ENCODE results near the gene VWA5B1. TPM values are rescaled to one million over a fixed set of nuclear protein-coding genes. Genes with fewer than 3 reads are reported as not detected.

VWA5B1 gene
- total and polyA plus RNA-seq, 2 donors (not counting 3 experiments of a cell fraction or from before 2014, with no cell fraction given) = not detected

- BruUV-seq (replicated peaks) = no TSS peak
- Histone ChIP-seq H3K79me2 (ENCODE audit: control insufficient read depth, insufficient read depth, low read length) (no peaks in the 10 kb centered on the region), H3K36me3 (ENCODE audit: control insufficient read depth in 2 of 2, extremely low read depth in 1 of 2, insufficient read depth in 2 of 2, low read length in 2 of 2) (no peaks in the 10 kb centered on the region), H3K9me1 (replicated peaks; ENCODE audit: control insufficient read depth, extremely low read depth, insufficient read depth, low read length) (no peaks in the 10 kb centered on the region), H3K4me1 (ENCODE audit: control insufficient read depth, extremely low read depth, insufficient read depth, low read length) (no peaks in the 10 kb centered on the region), H2AFZ (ENCODE audit: low read depth, low read length) (no peak overlapping the region), H3K4me3 (replicated peaks in 1 of 3; ENCODE audit: insufficient read depth in 1 of 3, low read depth in 1 of 3, low read length in 3 of 3) (no peak overlapping the region), H3K27me3 (ENCODE audit: control insufficient read depth in 2 of 2, insufficient read depth in 2 of 2, low read length in 2 of 2) (no peaks in the 10 kb centered on the region), H3K9ac (replicated peaks; ENCODE audit: extremely low read depth, insufficient read depth, low read length) (no peak overlapping the region), H3K9me3 (replicated peaks; ENCODE audit: control insufficient read depth, insufficient read depth, low read length) (no peaks in the 10 kb centered on the region), H4K20me1 (replicated peaks; ENCODE audit: control insufficient read depth, extremely low read depth, insufficient read depth, low read length) (no peaks in the 10 kb centered on the region), H3K27ac (ENCODE audit: insufficient read depth, low read depth, low read length) (no peak overlapping the region), H3K4me2 (ENCODE audit: insufficient read depth, low read length) (no peak overlapping the region)
- dilution Hi-C loops (cut with MboI; ENCODE audit: extremely low pct_ligation_motif_present, low sequenced_read_pairs) (no loop called here), intact Hi-C loops (cut with micrococcal nuclease) (no loop called here)
- DNase-seq (ENCODE audit: low read depth, low spot score) (no peak), FAIRE-seq (no peak)
- ChIA-PET CTCF (interaction anchor here (1.0 to 1.6 kb wide), 2 partner anchors 12 to 17 kb away, joined by 3 to 5 read pairs; no protein-coding TSS in a partner anchor), POLR2A (no interaction called here)
- TF ChIP-seq MYC (IDR thresholded peaks at IDR 0.05; ENCODE audit: low read depth, low read length) (no peak), CTCF (IDR thresholded peaks at IDR 0.05; ENCODE audit: extremely low read depth in 1 of 2, insufficient read depth in 1 of 2, low read depth in 1 of 2, low read length in 2 of 2) (no peak), JUN (IDR thresholded peaks at IDR 0.05; ENCODE audit: borderline replicate concordance, insufficient read depth, insufficient read length, low read depth) (no peak), EZH2 (IDR thresholded peaks at IDR 0.05; ENCODE audit: borderline replicate concordance, low read depth, low read length, severe bottlenecking) (no peak), POLR2A (IDR thresholded peaks at IDR 0.05; ENCODE audit: low read depth, low read length) (no peak), POLR2AphosphoS5 (IDR thresholded peaks at IDR 0.05; ENCODE audit: insufficient read depth, low read depth, low read length) (no peak), GATA2 (IDR thresholded peaks at IDR 0.05; ENCODE audit: insufficient read depth, insufficient read length, low read depth, low read length) (no peak), MAX (IDR thresholded peaks at IDR 0.05; ENCODE audit: insufficient read depth, insufficient read length) (no peak), FOS (IDR thresholded peaks at IDR 0.05; ENCODE audit: borderline replicate concordance, insufficient read depth, low read length) (no peak)
Measured at GRCh38 chr1:20344738-20345137, 54.1 kb downstream of the VWA5B1 start.
